SK-N-SH treated with all-trans-retinoic acid at 6 μM for 48 hours (cell line): ENCODE data around the gene PVRIG.
"Not testable (repeated sequence)": the region's sequence is repeated elsewhere in the genome, so short reads cannot be mapped to it uniquely, and the experiment has no call there.

Experiments used
- ATAC-seq: fragments of 200-7000 bp; cut with Tn5 transposase; 3 replicates; pipeline ENCODE4 v1.9.1; 2020; ENCODE audit warnings: mild to moderate bottlenecking, moderate library complexity
- ARNTL ChIP-seq: fragments of 450-650 bp; formaldehyde crosslinking; IDR thresholded peaks from 2 replicates; pipeline ENCODE4 v1.5.0; 2020; ENCODE audit warnings: low read depth, mild to moderate bottlenecking, moderate library complexity, borderline replicate concordance
- BACH2 ChIP-seq: fragments of 250-450 bp; sonication (Bioruptor Pico); IDR thresholded peaks from 2 replicates; pipeline ENCODE4 v1.9.0; 2021; ENCODE audit warnings: mild to moderate bottlenecking, borderline replicate concordance
- CSDC2 ChIP-seq: fragments of 250-450 bp; sonication (Bioruptor Pico); IDR thresholded peaks from 2 replicates; pipeline ENCODE4 v1.5.0; 2020; ENCODE audit warnings: mild to moderate bottlenecking, moderate library complexity
- ESRRG ChIP-seq: fragments of 250-450 bp; sonication (Bioruptor Pico); IDR thresholded peaks from 2 replicates; pipeline ENCODE4 v1.6.1; 2021; ENCODE audit warnings: mild to moderate bottlenecking
- GLIS3 ChIP-seq: fragments of 250-450 bp; sonication (Bioruptor Pico); IDR thresholded peaks from 2 replicates; pipeline ENCODE4 v1.5.0; 2020; ENCODE audit warnings: mild to moderate bottlenecking, moderate library complexity
- ISL1 ChIP-seq: fragments of 250-450 bp; sonication (Bioruptor Pico); IDR thresholded peaks from 2 replicates; pipeline ENCODE4 v2.1.2; 2022; ENCODE audit warnings: mild to moderate bottlenecking, moderate library complexity
- OSR1 ChIP-seq: fragments of 250-450 bp; sonication (Bioruptor Pico); IDR thresholded peaks from 2 replicates; pipeline ENCODE4 v1.8.0; 2022; ENCODE audit warnings: moderate library complexity, mild to moderate bottlenecking, inconsistent platforms
- PPARA ChIP-seq: fragments of 250-450 bp; sonication (Bioruptor Pico); IDR thresholded peaks from 2 replicates; pipeline ENCODE4 v1.5.0; 2020; ENCODE audit warnings: mild to moderate bottlenecking, borderline replicate concordance
- RARB ChIP-seq: fragments of 250-450 bp; sonication (Bioruptor Pico); IDR thresholded peaks from 2 replicates; pipeline ENCODE4 v1.8.0; 2021; ENCODE audit warnings: mild to moderate bottlenecking, moderate library complexity
- TOX ChIP-seq: fragments of 250-450 bp; sonication (Bioruptor Pico); IDR thresholded peaks from 2 replicates; pipeline ENCODE4 v1.8.0; 2021; ENCODE audit warnings: mild to moderate bottlenecking, moderate library complexity, borderline replicate concordance
- ZC3H10 ChIP-seq: fragments of 250-450 bp; sonication (Bioruptor Pico); IDR thresholded peaks from 2 replicates; pipeline ENCODE4 v1.5.1; 2021; ENCODE audit warnings: mild to moderate bottlenecking, moderate library complexity
- ZFP3 ChIP-seq: fragments of 250-450 bp; sonication (Bioruptor Pico); IDR thresholded peaks from 2 replicates; pipeline ENCODE4 v1.5.0; 2020; ENCODE audit warnings: mild to moderate bottlenecking, moderate library complexity
- ZNF70 ChIP-seq: fragments of 450-650 bp; formaldehyde crosslinking; IDR thresholded peaks from 2 replicates; pipeline ENCODE4 v1.5.0; 2020; ENCODE audit warnings: mild to moderate bottlenecking, moderate library complexity
- ZNF8 ChIP-seq: fragments of 450-650 bp; formaldehyde crosslinking; IDR thresholded peaks from 2 replicates; pipeline ENCODE4 v1.5.0; 2020; ENCODE audit warnings: mild to moderate bottlenecking, moderate library complexity
- TF ChIP-seq, protein P1 (sequence below): fragments of 250-450 bp; sonication (Bioruptor Pico); IDR thresholded peaks from 2 replicates; pipeline ENCODE4 v1.8.0; 2021; ENCODE audit warnings: low read depth, mild to moderate bottlenecking, moderate library complexity, borderline replicate concordance
- TF ChIP-seq, protein P2 (sequence below): fragments of 250-450 bp; sonication (Bioruptor Pico); IDR thresholded peaks from 2 replicates; pipeline ENCODE4 v1.5.1; 2020; ENCODE audit warnings: low read depth, mild to moderate bottlenecking, moderate library complexity
- TF ChIP-seq, protein P3 (sequence below): fragments of 250-450 bp; sonication (Bioruptor Pico); IDR thresholded peaks from 2 replicates; pipeline ENCODE4 v1.5.1; 2021; ENCODE audit warnings: mild to moderate bottlenecking, moderate library complexity
- TF ChIP-seq, protein P4 (sequence below): fragments of 250-450 bp; sonication (Bioruptor Pico); IDR thresholded peaks from 2 replicates; pipeline ENCODE4 v1.5.0; 2020; ENCODE audit warnings: mild to moderate bottlenecking, moderate library complexity

PVRIG gene

DNA sequence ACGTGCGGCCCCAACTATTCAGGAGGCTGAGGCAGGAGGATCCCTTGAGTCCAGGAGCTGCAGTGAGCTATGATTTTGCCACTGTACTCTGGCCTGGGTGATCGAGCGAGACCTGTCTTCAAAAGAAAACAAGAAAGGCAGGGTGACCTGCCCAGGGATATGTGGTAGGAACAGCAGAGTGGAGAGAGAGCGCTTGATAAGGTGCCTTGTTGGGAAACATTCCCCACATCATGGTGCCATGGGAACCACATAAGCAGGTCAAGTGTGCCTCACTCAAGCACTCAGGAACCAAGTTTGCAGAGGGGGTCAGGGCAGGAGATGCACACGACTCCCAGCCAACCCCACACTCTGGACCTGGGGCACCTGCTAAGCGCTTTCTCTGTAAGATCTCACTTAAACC lies 37.3 kb downstream of the PVRIG start (continued):
- TF ChIP-seq ZFP3 (CRISPR knock-in tag): no peak
- TF ChIP-seq, protein P1, sequence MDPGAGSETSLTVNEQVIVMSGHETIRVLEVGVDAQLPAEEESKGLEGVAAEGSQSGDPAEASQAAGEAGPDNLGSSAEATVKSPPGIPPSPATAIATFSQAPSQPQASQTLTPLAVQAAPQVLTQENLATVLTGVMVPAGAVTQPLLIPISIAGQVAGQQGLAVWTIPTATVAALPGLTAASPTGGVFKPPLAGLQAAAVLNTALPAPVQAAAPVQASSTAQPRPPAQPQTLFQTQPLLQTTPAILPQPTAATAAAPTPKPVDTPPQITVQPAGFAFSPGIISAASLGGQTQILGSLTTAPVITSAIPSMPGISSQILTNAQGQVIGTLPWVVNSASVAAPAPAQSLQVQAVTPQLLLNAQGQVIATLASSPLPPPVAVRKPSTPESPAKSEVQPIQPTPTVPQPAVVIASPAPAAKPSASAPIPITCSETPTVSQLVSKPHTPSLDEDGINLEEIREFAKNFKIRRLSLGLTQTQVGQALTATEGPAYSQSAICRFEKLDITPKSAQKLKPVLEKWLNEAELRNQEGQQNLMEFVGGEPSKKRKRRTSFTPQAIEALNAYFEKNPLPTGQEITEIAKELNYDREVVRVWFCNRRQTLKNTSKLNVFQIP (CRISPR knock-in tag): no peak

DNA sequence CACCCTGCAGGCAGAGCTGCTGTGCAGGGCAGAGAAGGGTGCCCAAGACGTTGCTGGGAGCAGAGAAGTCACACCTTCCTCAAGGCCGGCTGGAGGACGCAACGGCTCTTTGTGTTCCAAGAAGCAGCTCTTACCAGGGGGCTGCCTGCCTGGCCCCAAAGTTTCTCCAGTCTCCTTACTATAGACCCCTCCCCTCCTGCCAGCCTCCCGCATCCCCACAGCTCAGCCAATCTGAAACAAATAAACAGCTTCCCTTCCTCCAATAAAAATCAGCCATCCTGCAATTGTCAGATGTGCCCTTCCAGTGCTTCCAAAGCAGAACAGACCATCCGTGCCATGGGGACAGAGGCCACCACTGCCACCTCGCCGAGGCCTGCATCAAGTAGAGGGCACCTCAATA lies 40.2 kb downstream of the PVRIG start:
- not testable (repeated sequence) for ATAC-seq

DNA sequence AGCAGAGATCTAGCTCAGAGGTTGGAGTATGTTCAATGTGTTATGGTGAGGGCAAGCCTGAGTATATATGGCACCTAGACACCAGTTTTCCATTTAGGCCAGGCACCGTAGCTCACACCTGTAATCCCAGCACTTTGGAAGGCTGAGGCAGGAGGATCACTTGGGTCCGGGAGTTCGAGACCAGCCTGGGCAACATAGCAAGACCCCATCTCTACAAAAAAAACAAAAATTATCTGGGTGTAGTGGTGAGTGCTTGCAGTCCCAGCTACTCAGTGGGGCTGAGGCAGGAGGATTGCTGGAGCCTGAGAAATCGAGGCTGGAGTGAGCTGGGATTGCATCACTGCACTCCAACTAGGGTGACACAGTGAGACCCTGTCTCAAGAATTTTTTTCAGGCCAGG lies 43.1 kb downstream of the PVRIG start:
- not testable (repeated sequence) for ATAC-seq

DNA sequence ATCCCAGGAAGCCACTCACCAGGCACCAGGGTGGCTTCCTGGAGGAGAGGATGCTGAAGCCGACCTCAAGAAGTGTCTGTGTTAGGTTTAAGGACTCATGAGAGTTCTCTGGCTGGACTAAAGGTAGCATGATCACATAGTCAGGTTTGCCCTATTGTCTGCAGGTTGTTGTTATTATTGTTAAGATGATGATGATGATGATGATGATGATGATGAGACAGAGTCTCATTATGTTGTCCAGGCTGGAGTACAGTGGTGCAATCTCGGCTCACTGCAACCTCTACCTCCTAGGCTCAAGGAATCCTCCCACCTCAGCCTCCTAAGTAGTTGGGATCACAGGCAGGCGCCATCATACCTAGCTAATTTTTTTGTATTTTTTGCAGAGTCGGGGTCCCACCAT lies 44.5 kb downstream of the PVRIG start:
- not testable (repeated sequence) for ATAC-seq

DNA sequence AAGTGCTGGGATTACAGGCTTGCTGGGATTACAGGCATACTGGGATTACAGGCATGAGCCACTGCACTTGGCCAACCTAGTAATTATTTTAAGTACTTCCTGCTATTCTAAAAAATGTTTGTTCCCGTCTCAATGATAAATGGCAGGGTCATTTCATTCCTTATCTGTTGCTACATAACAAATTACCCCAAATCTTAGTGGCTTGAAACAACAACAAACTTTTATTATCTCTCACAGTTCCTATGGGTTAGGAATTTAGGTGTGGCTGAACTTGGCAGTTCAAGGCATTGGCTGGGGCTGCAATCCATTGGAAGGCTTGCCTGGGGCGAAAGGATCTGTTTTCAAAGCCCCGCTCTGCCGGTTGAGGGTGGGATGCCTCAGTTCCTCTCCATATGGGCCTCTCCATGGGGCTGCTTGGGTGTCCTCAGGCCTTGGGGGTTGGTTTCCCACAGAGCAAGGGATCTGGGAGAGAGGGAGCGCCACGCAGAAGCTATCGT lies 45.0 kb downstream of the PVRIG start:
- not testable (repeated sequence) for ATAC-seq

DNA sequence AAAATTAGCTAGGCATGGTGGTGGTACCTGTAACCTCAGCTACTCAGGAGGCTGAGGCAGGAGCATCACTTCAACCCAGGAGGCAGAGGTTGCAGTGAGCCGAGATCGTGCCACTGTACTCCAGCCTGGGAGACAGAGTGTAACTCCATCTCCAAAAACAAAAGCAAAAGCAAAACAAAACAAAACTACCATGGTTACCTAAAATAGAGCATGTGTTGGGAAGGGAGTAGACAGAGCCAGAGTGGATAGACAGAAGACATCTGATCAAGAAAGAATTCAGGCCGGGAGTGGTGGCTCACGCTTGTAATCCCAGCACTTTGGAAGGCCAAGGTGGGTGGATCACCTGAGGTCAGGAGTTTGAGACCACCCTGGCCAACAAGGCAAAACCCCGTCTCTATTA lies 46.1 kb downstream of the PVRIG start:
- ATAC-seq: peak; percentile 7; the same call in 1 of the 3 replicates

DNA sequence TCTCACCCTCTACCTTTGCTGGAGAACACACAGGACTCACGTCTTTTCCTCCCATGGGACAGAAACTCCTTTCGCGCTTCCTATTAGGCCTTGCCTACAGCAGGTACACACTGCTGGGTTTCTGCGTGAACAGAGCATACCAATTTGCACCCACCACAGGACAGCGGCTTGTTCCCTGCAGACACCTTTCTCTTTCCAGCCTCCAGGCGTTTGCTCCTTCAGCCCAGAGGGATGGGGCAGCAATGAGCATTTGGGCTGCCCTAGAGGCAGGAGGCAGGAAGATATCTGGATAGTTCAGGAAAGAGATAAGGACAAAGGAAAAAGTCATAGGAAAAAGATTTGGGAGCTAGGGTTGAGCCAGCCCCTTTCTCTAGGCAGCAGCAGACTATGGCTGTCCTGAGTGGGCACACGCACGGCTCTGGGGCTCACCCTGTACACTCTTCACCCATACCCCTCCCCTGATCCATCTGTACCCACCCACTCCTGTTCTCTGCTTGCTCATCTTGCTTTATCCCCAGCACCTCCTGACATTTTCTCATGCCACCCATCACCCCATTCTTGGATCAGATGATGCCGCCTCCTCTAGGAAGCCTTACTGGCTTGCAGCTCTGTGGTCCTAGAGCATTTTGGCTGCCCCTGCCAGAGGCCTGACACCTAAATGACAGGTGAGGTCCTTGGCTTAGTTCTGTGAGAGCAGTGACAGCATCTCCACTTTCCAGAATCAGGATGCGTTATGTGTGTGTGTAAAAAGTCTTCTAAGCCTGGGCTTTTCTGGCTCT lies 47.0 kb downstream of the PVRIG start:
- no peak for ATAC-seq
- TF ChIP-seq ARNTL (CRISPR knock-in tag): no peak
- TF ChIP-seq GLIS3 (CRISPR knock-in tag): no peak
- no peak for TF ChIP-seq ZC3H10 (CRISPR knock-in tag)
- TF ChIP-seq, protein P2, sequence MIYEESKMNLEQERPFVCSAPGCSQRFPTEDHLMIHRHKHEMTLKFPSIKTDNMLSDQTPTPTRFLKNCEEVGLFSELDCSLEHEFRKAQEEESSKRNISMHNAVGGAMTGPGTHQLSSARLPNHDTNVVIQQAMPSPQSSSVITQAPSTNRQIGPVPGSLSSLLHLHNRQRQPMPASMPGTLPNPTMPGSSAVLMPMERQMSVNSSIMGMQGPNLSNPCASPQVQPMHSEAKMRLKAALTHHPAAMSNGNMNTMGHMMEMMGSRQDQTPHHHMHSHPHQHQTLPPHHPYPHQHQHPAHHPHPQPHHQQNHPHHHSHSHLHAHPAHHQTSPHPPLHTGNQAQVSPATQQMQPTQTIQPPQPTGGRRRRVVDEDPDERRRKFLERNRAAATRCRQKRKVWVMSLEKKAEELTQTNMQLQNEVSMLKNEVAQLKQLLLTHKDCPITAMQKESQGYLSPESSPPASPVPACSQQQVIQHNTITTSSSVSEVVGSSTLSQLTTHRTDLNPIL: no peak
- TF ChIP-seq, protein P3, sequence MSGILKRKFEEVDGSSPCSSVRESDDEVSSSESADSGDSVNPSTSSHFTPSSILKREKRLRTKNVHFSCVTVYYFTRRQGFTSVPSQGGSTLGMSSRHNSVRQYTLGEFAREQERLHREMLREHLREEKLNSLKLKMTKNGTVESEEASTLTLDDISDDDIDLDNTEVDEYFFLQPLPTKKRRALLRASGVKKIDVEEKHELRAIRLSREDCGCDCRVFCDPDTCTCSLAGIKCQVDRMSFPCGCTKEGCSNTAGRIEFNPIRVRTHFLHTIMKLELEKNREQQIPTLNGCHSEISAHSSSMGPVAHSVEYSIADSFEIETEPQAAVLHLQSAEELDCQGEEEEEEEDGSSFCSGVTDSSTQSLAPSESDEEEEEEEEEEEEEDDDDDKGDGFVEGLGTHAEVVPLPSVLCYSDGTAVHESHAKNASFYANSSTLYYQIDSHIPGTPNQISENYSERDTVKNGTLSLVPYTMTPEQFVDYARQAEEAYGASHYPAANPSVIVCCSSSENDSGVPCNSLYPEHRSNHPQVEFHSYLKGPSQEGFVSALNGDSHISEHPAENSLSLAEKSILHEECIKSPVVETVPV: no peak
- no peak for TF ChIP-seq TOX
- no peak for TF ChIP-seq CSDC2
- no peak for TF ChIP-seq ZNF8 (CRISPR knock-in tag)
- no peak for TF ChIP-seq BACH2
- TF ChIP-seq, protein P1 (CRISPR knock-in tag): no peak

DNA sequence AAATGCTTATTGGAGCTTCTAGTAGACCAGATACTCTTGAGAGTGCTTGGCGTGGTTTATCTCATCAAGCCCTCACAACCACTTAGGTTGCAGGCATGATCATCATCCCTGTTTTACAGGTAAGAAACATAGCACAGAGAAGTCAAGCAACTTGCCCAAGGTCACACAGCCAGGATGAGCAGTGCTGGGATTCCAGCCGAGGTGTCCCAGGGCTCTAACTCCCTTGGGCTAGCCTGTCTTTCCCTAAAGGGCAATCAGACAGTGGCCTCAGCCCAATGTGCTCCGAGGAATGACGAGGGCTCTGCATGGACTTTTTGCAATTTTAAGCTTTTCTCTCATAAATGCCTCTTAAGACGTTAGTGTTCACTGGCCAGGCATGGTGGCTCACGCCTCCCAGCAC lies 47.9 kb downstream of the PVRIG start:
- ATAC-seq: no peak
- TF ChIP-seq, protein P2: no peak
- TF ChIP-seq, protein P4, sequence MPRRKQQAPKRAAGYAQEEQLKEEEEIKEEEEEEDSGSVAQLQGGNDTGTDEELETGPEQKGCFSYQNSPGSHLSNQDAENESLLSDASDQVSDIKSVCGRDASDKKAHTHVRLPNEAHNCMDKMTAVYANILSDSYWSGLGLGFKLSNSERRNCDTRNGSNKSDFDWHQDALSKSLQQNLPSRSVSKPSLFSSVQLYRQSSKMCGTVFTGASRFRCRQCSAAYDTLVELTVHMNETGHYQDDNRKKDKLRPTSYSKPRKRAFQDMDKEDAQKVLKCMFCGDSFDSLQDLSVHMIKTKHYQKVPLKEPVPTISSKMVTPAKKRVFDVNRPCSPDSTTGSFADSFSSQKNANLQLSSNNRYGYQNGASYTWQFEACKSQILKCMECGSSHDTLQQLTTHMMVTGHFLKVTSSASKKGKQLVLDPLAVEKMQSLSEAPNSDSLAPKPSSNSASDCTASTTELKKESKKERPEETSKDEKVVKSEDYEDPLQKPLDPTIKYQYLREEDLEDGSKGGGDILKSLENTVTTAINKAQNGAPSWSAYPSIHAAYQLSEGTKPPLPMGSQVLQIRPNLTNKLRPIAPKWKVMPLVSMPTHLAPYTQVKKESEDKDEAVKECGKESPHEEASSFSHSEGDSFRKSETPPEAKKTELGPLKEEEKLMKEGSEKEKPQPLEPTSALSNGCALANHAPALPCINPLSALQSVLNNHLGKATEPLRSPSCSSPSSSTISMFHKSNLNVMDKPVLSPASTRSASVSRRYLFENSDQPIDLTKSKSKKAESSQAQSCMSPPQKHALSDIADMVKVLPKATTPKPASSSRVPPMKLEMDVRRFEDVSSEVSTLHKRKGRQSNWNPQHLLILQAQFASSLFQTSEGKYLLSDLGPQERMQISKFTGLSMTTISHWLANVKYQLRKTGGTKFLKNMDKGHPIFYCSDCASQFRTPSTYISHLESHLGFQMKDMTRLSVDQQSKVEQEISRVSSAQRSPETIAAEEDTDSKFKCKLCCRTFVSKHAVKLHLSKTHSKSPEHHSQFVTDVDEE (CRISPR knock-in tag): no peak
- TF ChIP-seq CSDC2 (no peak), RARB (CRISPR knock-in tag) (no peak), ZC3H10 (CRISPR knock-in tag) (no peak), PPARA (CRISPR knock-in tag) (no peak), ZNF70 (CRISPR knock-in tag) (no peak), ESRRG (no peak), ZFP3 (CRISPR knock-in tag) (no peak), GLIS3 (CRISPR knock-in tag) (no peak), ISL1 (CRISPR knock-in tag) (no peak), OSR1 (CRISPR knock-in tag) (no peak), TOX (no peak)
